GM12801 (cell line): ENCODE measurements around the gene COMMD3.

Experiments
- TF ChIP-seq, protein P1 (sequence below): IDR thresholded peaks from one replicate; pipeline ENCODE4 v1.5.1; 2011; ENCODE audit warnings: control low read depth; ENCODE audit not compliant: insufficient read length; ENCODE audit errors: extremely low read depth

Gene COMMD3

DNA sequence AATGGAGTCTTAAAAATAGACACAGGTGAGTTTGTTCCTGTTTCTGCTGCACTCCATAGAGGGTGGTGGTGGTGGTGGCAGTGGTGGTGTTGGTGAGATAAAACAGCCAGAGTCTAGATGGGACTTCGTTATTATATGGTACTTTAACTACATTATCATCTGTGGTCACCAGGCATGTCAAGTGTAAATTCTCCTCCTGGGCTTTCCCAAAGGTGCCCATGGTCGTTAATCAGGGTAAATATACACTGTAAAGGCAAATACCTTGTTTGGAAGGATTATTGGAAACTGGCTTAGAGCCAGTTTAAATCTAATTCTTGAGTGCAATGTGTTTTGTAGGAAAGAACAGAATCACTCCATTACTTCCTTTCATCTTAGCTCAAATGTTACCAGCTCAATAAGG is 21.5 kb upstream of the COMMD3 start:
- TF ChIP-seq, protein P1, sequence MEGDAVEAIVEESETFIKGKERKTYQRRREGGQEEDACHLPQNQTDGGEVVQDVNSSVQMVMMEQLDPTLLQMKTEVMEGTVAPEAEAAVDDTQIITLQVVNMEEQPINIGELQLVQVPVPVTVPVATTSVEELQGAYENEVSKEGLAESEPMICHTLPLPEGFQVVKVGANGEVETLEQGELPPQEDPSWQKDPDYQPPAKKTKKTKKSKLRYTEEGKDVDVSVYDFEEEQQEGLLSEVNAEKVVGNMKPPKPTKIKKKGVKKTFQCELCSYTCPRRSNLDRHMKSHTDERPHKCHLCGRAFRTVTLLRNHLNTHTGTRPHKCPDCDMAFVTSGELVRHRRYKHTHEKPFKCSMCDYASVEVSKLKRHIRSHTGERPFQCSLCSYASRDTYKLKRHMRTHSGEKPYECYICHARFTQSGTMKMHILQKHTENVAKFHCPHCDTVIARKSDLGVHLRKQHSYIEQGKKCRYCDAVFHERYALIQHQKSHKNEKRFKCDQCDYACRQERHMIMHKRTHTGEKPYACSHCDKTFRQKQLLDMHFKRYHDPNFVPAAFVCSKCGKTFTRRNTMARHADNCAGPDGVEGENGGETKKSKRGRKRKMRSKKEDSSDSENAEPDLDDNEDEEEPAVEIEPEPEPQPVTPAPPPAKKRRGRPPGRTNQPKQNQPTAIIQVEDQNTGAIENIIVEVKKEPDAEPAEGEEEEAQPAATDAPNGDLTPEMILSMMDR, result no peak

DNA sequence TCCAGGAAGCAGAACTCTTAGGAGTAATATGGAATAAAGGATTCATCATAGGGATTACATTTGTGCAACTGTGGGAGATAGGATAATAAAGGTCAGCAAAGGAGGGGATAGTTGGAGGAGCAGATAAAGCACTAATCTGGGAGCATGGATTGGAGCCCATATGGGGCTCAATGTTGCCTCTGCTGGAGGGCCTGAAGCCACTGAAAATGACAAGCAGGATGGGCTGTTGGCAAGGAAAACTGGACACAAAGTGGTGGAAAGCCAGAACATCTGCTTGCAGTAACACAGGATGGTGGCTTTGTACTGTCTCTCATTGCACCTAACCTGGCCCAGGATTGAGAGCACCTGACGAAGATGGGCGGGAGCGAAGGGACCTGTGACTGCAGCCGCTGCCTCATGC is 15.0 kb upstream of the COMMD3 start:
- TF ChIP-seq, protein P1, result no peak

DNA sequence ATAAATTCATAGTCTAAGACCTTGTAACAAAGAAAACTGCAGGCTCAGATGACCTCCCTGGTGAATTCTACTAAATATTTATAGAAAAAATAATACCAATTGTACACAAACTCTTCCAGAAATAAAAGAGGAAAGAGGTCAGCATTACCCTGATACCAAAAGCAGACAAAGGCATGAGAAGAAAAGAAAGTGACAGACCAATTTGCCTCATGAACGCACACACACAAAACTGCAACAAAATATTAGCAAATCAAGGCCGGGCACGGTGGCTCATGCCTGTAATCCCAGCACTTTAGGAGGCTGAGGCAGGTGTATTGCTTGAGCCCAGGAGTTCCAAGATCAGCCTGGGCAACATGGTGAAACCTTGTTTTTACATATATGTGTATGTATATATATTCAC is 12.7 kb upstream of the COMMD3 start:
- TF ChIP-seq, protein P1, result no peak

DNA sequence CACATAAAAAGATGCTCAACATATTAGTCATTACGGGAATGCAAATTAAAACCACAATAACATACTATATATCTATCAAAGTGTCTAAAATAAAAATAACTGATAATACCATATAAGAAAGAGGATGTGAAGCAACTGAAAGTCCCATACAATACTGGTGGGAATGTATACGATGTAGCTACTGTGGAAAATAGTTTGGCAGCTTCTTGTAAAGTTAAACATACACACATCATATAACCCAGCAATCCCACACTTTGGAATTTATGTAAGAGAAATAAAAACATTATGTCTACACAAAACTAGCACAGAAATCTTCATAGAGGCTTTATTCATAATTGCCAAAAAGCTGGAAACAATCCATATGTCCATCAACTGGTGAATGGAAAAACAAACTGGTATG is 10.5 kb upstream of the COMMD3 start:
- TF ChIP-seq, protein P1, result no peak

DNA sequence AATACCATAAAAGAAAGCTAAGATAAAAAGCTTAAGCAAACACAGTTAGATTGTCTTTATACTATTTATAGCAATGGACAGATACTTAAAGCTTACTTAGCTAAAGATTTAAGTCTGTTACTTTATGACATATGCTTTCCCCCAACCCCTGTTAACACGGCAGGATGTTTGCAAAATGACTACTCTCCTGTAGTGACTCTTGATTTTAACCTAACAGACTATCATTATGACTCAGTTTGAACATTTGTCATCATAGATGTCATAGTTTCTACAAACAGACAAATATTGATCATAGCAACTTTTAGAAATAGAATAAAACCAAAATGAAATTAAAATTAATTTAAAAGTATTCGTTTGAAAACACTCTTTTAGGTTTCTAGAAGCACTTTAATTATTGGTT is 7.8 kb upstream of the COMMD3 start:
- TF ChIP-seq, protein P1, result no peak

DNA sequence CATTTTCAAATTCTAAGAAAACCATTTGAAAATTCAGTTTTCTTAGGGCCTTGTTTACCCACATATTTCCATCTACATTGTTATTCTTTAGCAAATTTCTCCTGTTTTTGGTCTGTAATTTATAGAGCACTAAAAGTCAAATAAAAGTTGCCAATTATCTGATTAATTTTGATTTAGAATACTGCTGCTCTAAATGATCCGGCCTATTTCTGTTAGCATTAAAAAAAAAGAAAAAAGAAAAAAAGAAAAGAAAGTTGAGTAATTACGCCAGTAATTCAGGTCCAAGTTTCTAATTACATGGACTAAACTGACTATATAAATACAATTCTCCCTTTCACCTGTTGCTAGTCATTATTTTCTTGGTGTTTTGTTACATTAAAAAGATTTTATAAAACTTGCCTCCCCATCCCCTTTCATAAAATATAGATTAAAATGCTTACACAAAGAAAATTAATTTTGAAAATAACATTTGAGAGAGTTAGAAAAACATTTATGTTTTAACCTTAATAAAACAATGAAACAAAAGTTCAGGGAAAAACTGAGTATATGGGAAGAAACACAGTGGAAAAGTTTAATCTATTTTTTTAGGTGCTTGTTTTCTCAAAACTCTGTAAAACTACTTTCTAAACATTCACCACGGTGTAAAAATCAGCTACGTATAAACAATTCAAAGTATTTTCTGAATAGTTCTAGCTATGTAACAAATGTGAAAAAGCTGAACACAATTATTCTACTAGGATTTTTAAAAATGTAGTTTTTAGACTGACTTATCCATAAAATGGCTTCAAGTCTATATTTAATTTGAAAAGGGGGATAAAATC is 6.8 kb upstream of the COMMD3 start:
- TF ChIP-seq, protein P1, result no peak

DNA sequence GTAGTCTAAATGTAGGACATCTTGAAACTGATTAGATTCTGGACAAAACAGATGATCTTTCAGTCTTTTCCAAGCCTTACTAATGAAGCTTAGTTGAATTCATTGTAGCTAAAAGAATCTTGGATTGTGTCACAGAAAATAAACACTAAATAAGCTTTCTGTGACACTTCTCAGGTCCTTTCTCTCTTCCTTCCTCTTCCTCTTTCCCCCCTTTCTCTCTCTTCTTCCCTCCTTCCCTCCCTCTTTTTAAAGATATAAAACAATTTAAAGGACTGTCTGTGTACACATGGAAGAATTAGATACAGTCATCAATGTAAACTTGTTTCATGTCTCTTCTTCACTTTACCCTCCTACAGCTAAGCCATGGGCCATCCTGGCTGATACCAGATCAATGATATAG is 5.3 kb upstream of the COMMD3 start:
- TF ChIP-seq, protein P1, result no peak
